GM20000 (cell line): ENCODE measurements around the gene CNOT4.

Experiments
- DNase-seq: peaks from one replicate; pipeline ENCODE4 v3.0.0; 2012; ENCODE audit warnings: low spot score
- TF ChIP-seq, protein P1 (sequence below): IDR thresholded peaks from 2 replicates; pipeline ENCODE4 v1.5.1; 2012; ENCODE audit warnings: mild to moderate bottlenecking, control low read depth; ENCODE audit errors: extremely low read depth, missing control alignments

CNOT4 gene

GRCh38 chr7:135550196-135550595 lies 40.3 kb upstream of the CNOT4 start:
- TF ChIP-seq, protein P1, sequence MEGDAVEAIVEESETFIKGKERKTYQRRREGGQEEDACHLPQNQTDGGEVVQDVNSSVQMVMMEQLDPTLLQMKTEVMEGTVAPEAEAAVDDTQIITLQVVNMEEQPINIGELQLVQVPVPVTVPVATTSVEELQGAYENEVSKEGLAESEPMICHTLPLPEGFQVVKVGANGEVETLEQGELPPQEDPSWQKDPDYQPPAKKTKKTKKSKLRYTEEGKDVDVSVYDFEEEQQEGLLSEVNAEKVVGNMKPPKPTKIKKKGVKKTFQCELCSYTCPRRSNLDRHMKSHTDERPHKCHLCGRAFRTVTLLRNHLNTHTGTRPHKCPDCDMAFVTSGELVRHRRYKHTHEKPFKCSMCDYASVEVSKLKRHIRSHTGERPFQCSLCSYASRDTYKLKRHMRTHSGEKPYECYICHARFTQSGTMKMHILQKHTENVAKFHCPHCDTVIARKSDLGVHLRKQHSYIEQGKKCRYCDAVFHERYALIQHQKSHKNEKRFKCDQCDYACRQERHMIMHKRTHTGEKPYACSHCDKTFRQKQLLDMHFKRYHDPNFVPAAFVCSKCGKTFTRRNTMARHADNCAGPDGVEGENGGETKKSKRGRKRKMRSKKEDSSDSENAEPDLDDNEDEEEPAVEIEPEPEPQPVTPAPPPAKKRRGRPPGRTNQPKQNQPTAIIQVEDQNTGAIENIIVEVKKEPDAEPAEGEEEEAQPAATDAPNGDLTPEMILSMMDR: no peak
- DNase-seq: no peak

GRCh38 chr7:135541029-135541428 lies 31.1 kb upstream of the CNOT4 start:
- DNase-seq: no peak
- TF ChIP-seq, protein P1: no peak

GRCh38 chr7:135539629-135540028 lies 29.7 kb upstream of the CNOT4 start:
- TF ChIP-seq, protein P1: no peak
- no peak for DNase-seq

GRCh38 chr7:135538376-135538775 lies 28.5 kb upstream of the CNOT4 start:
- TF ChIP-seq, protein P1: no peak
- no peak for DNase-seq

- TF ChIP-seq, protein P1: no peak
Observed at GRCh38 chr7:135537905-135538304, 28.0 kb upstream of the CNOT4 start.

DNA sequence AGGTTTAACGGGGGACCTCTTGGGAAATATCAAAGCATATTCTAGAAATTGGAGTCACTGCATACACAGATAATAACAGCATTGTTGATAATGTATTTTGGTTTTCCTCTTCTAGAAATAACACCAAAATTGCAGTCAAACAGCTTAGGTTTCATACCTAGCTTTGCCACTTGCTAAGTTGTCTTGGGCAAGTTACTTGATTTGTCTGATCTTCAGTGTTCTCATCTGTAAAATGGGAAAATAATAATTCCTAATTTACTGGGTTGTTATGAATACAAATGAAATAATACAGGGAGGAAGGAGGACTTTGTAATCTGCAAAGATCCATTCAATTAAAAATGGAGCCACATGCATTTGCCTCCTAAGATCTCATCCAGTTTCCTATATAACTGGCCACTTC lies 27.6 kb upstream of the CNOT4 start:
- TF ChIP-seq, protein P1: no peak
- no peak for DNase-seq

More at GRCh38 chr7:135537905-135538304, 28.0 kb upstream of the CNOT4 start:
- no peak for DNase-seq

DNA sequence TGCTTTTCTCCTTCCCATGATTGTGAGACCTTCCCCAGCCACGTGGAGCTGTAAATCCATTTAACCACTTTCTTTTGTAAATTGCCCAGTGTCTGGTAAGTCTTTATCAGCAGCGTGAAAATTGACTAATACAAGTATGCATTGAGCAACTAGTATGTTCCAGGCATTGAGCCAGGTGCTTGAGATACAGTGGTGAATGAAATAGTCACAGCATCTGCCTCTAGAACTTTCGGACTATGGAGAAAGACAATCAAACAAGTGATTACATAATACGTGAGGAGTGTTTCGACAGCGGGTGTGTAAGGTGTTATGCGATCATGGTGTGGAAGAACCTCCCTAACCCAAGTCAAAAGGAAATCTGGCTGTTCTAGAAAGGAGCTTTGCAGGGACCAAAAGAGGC lies 26.2 kb upstream of the CNOT4 start:
- DNase-seq: no peak
- TF ChIP-seq, protein P1: no peak

DNA sequence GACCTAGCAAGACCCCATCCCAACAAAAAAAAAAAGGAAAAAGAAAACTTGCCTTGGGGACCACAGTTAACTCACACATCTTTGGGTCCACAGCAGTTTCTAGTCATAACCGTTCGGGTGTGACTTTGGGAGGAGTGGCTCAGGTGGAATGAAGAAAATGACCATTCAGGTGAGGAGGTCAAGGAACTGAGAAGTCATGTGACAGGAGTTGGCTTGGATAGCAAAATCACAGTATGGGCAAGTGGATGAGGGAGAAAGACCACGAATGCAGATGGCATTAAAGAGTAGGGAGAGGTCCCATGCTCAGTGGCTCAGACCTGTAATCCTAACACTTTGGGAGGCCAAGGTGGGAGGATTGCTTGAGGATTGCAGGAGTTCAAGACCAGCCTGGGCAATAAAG lies 17.1 kb upstream of the CNOT4 start:
- TF ChIP-seq, protein P1: no peak
- DNase-seq: no peak
